ENCODE data around the gene PRCD.

- TF ChIP-seq, protein P1, sequence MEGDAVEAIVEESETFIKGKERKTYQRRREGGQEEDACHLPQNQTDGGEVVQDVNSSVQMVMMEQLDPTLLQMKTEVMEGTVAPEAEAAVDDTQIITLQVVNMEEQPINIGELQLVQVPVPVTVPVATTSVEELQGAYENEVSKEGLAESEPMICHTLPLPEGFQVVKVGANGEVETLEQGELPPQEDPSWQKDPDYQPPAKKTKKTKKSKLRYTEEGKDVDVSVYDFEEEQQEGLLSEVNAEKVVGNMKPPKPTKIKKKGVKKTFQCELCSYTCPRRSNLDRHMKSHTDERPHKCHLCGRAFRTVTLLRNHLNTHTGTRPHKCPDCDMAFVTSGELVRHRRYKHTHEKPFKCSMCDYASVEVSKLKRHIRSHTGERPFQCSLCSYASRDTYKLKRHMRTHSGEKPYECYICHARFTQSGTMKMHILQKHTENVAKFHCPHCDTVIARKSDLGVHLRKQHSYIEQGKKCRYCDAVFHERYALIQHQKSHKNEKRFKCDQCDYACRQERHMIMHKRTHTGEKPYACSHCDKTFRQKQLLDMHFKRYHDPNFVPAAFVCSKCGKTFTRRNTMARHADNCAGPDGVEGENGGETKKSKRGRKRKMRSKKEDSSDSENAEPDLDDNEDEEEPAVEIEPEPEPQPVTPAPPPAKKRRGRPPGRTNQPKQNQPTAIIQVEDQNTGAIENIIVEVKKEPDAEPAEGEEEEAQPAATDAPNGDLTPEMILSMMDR (IDR thresholded peaks at IDR 0.05): no peak
- TF ChIP-seq POLR2A (IDR thresholded peaks at IDR 0.05): no peak
These were observed 2.1 kb upstream of the PRCD start, which contains the start of gene CYGB for GRCh38 chr17:76537578-76538280.

Measured in right lobe of liver (tissue), 4 donors.